Left renal pelvis (tissue), 4 donors: Measurements from ENCODE around the gene SHISA7. TPM values are rescaled to one million over a fixed set of nuclear protein-coding genes. Genes with fewer than 3 reads are reported as not detected.

Experiments
- DNase-seq, 4 donors: peaks; one replicate each; pipeline ENCODE4 v3.0.0-alpha.2; 2013; ENCODE audit warnings: low read depth in 4 of 4, low spot score in 3 of 4
- polyA plus RNA-seq, 4 donors: library from polyadenylated mRNA; unstranded; fragments of 120-200 nt; gene quantifications; one replicate each; pipeline ENCODE4 v1.2.1, GENCODE V29; 2013; ENCODE audit not compliant: insufficient read length in 4 of 4

The SHISA7 gene
- polyA plus RNA-seq, 4 donors: 0.13 to 0.33 (median 0.22) TPM

DNA sequence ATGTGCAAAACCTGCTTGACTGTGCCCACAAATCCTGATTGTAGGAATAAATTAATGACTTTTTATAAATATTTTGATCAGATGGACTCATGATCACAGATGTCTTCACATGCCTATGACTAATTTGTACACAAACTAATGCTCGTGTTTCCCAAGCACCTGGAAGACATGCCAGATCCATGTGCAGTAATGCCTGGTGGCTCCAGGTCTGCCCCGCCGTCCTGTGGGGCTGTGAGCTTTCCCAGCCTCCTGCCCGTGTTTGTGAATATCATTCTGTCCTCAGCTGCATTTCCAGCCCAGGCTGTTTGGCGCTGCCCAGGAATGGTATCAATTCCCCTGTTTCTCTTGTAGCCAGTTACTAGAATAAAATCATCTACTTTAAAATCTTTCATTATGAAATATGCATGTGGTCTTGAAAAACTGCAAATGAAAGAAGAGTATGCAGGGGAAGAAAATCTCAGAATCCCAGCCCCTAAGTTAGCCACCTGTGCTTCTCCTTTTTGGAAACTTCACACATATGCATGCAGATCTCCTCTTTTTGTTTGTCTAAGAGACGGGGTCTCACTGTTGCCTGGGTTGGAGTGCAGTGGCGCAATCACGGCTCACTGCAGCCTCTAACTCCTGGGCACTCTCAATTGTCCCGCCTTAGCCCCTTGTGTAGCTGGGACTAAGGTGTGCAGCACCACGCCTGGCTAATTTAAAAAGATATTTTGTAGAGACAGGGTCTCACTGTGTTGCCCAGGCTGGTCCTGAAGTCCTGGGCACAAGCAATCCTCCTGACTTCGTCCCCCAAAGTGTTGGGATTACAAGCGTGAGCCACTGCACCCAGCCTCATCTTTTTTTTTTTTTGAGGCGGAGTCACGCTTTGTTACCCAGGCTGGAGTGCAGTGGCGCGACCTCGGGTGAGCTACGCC lies 51.1 kb downstream of the SHISA7 start:
- no peak for DNase-seq

DNA sequence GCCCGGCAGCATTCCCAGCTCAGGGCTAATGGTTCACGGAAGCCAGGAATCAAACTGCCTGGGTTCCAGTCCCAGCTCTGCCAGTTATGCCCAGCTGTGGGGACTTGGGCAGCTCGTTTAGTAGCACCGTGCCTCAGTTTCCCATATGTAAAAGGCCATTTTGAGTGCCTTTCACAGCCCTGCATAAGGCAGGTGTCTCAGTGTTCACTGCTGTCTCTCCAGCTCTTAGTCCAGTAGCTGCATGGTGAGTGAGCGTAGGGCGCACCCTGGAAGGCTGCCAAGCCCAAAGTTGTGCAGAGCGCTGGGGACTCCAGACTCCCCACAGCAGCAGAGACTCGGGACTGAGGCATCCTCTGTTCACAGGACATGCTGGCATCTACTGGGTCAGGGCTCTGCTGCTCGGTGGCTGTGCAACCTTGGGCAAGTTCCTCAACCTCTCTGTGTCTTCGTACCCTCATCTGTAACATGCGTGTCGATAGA lies 51.9 kb downstream of the SHISA7 start:
- no peak for DNase-seq

DNA sequence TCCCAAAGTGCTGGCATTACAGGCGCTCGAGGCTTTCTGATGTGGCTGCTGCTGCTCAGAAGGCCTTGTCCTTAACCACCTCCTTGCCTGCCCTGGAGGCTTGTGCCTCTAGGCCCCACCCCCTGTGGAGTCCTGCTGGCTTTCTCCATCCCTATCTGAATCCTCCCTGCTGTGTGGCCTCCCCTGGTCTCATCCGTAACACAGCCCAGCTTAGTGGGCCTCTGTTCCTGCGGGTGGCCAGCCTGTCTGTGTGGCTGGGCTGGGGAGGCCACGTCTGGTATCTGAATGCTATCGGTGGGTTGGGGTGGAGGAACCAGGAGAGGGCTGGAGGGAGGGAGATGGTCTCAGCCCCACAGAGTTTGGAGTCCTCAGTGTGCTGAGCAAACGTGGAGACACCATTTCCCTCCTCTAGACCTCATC lies 52.6 kb downstream of the SHISA7 start:
- no peak for DNase-seq

GRCh38 chr19:55389386-55390317 lies 53.4 kb downstream of the SHISA7 start:
- no peak for DNase-seq

DNA sequence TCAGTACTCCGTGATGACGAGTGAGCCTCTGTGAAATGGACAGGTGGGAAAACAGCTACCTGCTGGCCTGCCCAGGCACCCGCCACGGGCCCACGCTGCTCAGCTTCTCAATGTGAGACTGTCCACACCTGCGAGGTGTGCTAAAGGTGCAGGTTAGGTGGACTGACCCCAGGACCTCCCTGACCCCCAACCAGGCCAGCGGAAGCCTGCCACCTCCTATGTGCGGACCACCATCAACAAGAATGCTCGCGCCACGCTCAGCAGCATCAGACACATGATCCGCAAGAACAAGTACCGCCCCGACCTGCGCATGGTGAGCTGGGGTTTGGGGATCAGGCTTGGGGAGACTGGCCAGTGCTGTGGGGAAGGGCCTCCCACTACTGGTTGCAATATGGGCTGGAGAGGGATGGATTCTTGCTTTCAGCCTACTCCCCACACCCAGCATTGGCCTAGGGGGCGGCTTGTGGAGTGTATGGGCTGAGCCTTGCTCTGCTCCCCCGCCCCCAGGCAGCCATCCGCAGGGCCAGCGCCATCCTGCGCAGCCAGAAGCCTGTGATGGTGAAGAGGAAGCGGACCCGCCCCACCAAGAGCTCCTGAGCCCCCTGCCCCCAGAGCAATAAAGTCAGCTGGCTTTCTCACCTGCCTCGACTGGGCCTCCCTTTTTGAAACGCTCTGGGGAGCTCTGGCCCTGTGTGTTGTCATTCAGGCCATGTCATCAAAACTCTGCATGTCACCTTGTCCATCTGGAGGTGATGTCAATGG lies 55.2 kb downstream of the SHISA7 start:
- no peak for DNase-seq

DNA sequence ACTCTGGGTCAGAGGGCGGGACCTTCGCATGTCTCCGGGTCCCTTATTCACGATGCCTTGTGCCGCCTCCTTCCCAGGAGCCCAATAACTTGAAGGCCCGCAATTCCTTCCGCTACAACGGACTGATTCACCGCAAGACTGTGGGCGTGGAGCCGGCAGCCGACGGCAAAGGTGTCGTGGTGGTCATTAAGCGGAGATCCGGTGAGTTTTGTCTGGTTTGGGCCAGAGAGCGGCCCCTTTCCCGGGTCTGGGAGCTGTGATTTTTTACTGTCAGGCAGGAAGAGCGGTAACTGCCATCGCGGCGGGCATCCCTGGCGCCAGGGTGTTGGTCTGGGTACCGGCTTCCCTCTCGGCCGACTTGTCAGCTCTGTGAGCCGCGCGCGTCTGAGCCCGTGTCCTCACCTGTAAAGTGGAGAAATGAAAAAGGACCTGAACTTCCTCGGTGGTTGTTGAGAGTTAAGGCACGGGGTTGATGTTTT lies 56.6 kb downstream of the SHISA7 start:
- DNase-seq: no peak

GRCh38 chr19:55385724-55386492 lies 57.2 kb downstream of the SHISA7 start, which contains the start of gene RPL28:
RPL28 (plus strand) TSS chr19:55385932; CDS start chr19:55386358, 426 bp downstream.
- peak; percentile 94 to 98 (median 98) for DNase-seq

DNA sequence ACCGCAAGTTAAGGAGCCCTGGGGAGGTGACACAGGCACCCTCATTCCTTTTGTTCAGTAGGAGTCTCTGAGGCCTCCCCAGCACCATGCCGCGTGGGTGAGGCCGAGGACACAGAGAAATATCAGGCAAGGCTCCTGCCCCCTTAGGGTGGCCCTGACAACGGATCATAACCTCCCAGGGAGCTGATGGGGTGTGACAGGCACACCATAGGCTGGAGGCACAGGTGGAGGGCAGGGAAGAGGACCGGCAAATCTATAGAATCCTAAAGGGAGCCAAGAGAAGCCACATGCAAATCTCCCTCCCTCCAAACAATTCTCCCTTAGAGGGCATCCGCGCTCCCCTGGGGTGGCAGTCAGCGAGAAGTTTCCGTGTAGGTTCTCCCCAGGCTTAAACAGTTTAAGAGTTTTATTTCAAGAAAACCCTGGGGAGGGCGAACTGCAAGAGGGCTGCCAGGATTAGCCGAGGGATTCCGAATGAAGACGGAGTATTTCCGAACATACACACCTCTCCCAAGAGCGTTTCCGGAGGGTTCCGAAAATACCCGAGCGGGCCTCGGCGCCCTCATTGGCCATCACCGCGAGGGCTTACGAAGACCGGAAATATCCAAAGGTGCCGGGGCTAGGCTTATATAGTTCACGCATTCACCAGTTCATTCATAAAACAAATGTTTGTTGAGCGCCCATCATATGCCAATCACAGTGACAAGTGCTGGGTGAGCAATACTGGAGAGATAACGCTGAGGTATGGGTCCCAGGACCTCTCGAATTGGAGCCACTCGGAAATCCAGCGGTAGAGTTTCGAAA lies 58.0 kb downstream of the SHISA7 start:
- DNase-seq: peak; percentile 91 to 94 (median 93)

DNA sequence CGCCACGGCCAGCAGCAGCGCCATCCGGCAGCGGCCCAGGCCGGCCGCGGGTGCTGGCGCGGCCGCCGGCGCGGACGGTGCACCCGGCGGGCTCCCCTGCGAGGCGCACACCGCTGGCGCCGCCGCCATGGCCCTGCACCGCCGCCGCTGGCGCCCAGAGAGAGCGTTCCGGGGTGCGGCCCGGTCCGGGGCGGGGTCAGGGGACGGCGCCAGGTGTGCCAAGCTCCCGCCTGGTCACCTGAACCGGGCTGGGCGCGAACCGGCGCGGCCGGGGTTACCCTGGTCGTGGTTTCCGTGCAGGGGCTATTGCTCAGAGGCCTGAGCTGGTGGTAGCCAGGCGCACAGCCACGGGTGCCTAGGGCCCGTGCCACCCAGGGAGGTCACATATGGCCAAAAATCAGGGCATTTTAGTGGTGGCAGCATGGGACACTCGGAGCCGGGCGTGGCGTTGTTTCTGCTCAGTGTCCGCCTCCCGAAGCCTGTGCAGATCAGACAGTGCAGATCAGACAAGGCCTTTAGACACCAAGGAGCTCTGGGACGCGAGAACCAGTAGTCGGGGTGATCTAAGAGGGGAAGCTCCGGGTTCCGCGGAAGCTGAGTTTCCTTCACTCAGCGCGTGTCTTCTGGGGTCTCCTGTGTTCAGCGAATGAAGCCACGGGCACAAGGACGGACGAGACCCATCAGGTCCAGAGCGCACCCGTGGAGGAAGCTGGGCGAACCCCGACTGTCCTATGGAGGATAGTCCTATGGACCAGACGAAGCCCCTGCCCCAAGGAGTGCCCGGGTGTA lies 58.8 kb downstream of the SHISA7 start, which contains the start of gene TMEM238:
TMEM238 (minus strand) TSS at position 162 of the 789 bp plus-strand sequence; CDS start at position 129, 33 bp downstream.
- no peak for DNase-seq

DNA sequence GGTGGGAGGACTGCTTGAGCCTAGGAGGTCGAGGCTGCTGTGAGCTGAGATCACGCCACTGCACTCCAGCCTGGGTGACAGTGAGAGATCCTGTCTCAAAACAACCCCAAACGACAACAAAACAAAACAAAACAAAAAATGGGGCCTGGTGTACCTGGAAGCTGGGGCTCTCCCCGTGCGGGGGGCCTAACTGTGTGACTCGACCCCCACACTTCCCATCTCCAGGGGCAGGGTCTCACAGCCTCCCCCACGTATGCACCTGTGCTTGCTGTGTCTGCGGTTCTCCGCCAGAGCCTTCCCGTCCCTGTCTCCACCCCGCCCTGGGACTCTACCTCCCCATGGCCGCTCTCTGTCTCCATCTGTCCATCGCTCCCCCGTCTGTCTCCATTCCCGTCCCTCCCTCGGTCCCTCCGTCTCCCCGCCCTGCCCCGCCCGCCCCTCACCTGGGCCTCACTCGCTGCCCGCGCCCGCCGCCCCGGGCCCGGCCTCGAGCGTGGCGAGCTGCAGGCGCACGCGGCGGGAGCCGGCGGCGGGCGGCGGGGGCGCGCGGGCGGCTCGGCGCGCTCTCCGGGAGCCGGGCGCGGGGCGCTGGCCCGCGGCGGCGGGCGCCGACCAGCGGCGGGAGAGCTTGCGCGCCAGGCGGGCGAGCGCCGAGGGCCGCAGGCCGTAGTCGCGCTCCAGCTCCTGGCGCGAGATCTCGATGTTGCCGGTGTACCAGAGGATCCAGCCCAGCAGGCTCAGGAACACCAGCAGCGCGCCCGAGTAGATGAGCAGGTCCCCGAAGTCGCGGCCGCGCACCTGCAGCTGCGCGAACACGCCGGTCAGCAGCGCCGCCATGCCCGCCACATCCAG lies 59.6 kb downstream of the SHISA7 start:
- DNase-seq: no peak

- DNase-seq: no peak
Observed at GRCh38 chr19:55382522-55383054, 60.5 kb downstream of the SHISA7 start.

GRCh38 chr19:55382013-55382412 lies 61.1 kb downstream of the SHISA7 start:
- no peak for DNase-seq

DNA sequence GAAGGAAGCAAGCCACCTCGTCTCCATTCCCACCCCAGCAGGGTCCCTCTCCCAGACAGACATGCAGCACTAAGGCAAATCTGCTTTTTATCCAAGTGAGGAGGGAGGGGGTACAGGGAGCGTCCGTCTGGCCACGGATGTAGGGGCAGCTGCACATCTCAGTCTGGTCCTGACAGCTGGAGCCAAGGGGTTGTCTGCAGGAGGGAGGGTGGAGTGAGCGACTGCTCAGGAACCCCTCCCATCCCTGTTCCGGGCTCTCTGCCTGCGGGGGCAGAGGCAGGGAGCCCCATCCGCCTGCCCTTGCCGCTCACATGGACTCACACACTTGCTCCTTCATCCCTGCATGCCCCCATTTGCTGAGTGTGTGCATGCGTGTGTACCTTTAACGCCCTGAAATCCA lies 63.9 kb downstream of the SHISA7 start:
- DNase-seq: no peak
